Activated naive CD8-positive, alpha-beta T cell treated with anti-CD3 and anti-CD28 coated beads, Interleukin-2, amount 10 ng/mL, durations not matched to agents 7 days and 5 days (primary cell): ENCODE results near the gene ATP1B3. TPM values are rescaled to one million over a fixed set of nuclear protein-coding genes. Genes with fewer than 3 reads are reported as not detected.
"Not testable (repeated sequence)": the region's sequence is repeated elsewhere in the genome, so short reads cannot be mapped to it uniquely, and the experiment has no call there.

Source experiments
- ATAC-seq: fragments of 150-1000 bp; cut with Tn5 transposase; one replicate; pipeline ENCODE4 v1.10.0; 2021; ENCODE audit warnings: low read depth, moderate library complexity
- POLR2A ChIA-PET: fragments of 350-600 bp; sonication (Branson Sonifier 250); formaldehyde crosslinking; loops from one replicate; lab custom pipeline; 2021; ENCODE audit warnings: antibody characterized with exemption; lab: Charles Lee
- DNase-seq: peaks from one replicate; pipeline ENCODE4 v3.0.0; 2021
- H3K27ac Mint-ChIP-seq: one replicate; pipeline ENCODE4 v1.8.0; 2022; ENCODE audit warnings: mild to moderate bottlenecking, mixed read lengths
- H3K27me3 Mint-ChIP-seq: one replicate; pipeline ENCODE4 v1.8.0; 2022; ENCODE audit warnings: mild to moderate bottlenecking, moderate library complexity, mixed read lengths
- H3K36me3 Mint-ChIP-seq: one replicate; pipeline ENCODE4 v1.8.0; 2021; ENCODE audit warnings: mild to moderate bottlenecking, mixed read lengths
- H3K4me1 Mint-ChIP-seq: one replicate; pipeline ENCODE4 v1.8.0; 2021; ENCODE audit warnings: mixed read lengths
- H3K4me3 Mint-ChIP-seq: one replicate; pipeline ENCODE4 v1.8.0; 2022; ENCODE audit warnings: mild to moderate bottlenecking, moderate library complexity, mixed read lengths
- H3K9me3 Mint-ChIP-seq: one replicate; pipeline ENCODE4 v1.8.0; 2021; ENCODE audit warnings: mixed read lengths
- total RNA-seq, 2 experiments: library from RNA; stranded (reverse); gene quantifications; one replicate each; pipeline ENCODE4 v1.2.3, GENCODE V29; 2021

Gene ATP1B3
- total RNA-seq, 2 experiments from 2014 or later = 63.2 to 66.2 TPM

DNA sequence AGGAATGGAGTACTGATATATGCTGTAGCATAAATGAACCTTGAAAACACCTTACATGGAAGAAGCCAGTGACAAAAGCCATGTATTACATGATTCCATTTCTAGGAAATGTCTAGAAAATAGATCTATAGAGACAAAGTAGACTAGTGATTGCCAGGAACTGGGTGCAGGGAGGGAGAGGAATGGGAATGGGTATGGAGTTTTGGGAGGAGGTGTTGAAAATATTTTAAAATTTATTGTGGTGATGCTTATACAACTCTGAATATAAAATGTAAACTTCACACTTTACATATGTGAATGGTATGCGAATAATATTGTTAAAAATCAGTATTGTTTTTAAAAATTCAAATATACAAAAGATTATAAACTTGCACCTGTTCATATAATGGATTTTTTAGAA is 22.5 kb downstream of the ATP1B3 start:
- no peak overlapping the region for H3K27ac Mint-ChIP-seq
- H3K27me3 Mint-ChIP-seq = no peaks in the 10 kb centered on the region
- DNase-seq (no peak), ATAC-seq (no peak)
- peaks cover 9% of the 10 kb centered on the region for H3K4me1 Mint-ChIP-seq
- POLR2A ChIA-PET = no interaction called here
- H3K36me3 Mint-ChIP-seq = peaks cover 49% of the 10 kb centered on the region
- no peak overlapping the region for H3K4me3 Mint-ChIP-seq
- H3K9me3 Mint-ChIP-seq = peaks cover 11% of the 10 kb centered on the region

DNA sequence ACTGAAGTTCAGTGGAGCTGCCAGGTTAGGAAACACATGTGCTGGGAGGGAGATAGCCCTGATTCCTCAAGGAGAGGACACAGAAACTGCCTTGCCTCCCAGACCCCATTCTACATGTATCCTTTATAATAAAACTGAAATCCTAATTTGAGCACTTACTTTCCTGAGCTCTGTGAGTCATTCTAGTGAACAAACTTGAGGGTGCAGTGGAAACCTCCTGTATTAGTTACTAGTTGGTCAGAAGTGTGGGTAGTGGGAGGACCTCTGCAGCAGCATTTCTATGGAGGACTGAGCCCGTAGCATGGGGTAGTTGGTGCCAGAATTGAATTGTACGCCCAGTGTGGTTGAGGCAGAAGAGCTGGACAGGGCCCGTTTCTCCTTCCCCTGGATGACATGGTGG is 23.9 kb downstream of the ATP1B3 start:
- no peak overlapping the region for H3K4me3 Mint-ChIP-seq
- POLR2A ChIA-PET = no interaction called here
- ATAC-seq = no peak
- H3K27ac Mint-ChIP-seq = no peak overlapping the region
- peaks cover 9% of the 10 kb centered on the region for H3K4me1 Mint-ChIP-seq
- H3K27me3 Mint-ChIP-seq = no peaks in the 10 kb centered on the region
- peaks cover 11% of the 10 kb centered on the region for H3K9me3 Mint-ChIP-seq
- no peak for DNase-seq
- peaks cover 53% of the 10 kb centered on the region for H3K36me3 Mint-ChIP-seq

DNA sequence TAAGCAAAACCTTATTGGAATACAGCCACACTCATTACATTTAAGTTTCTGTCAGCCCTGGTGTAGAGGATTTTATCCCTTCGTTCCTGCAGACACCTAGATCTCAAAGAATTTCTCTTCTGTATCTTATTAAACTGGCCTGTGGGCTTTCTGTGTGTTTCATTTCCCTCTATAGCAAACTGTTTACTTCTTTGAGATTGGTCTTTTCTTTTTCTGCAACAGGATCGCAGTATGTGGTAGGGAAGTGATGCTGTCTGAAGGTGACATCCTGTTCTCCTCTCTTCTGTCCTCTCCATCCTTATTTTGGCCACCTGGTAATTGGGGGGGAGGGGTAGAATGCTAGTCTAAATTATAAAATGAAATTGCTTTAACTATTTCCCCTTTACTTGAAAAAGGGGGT is 25.5 kb downstream of the ATP1B3 start:
- DNase-seq (no peak), ATAC-seq (no peak)
- peaks cover 11% of the 10 kb centered on the region for H3K9me3 Mint-ChIP-seq
- H3K36me3 Mint-ChIP-seq = peaks cover 45% of the 10 kb centered on the region
- POLR2A ChIA-PET = no interaction called here
- H3K27ac Mint-ChIP-seq = no peak overlapping the region
- no peak overlapping the region for H3K4me3 Mint-ChIP-seq
- peaks cover 9% of the 10 kb centered on the region for H3K4me1 Mint-ChIP-seq
- no peaks in the 10 kb centered on the region for H3K27me3 Mint-ChIP-seq

DNA sequence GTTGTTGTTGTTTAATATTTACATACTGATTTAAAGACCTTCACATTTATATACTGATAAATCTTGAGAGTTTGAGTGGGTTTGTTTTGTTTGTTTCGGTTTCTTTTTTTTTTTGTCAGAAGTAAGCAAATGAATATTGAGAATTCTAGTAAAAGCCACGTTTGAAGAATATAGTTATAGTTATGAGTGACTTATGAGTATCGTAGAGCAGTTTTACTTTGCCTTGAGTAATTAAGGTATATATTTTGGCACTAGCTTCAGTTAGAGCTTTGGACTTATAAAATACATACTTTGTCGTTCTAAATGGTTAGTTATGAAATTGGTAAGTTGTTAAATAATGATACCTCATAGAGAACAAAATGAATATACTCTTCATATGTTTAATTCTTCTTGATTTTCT is 27.8 kb downstream of the ATP1B3 start:
- Mint-ChIP-seq H3K9me3 (peaks cover 6% of the 10 kb centered on the region), H3K27ac (no peak overlapping the region), H3K36me3 (peaks cover 39% of the 10 kb centered on the region), H3K4me1 (peaks cover 9% of the 10 kb centered on the region), H3K4me3 (no peak overlapping the region), H3K27me3 (no peaks in the 10 kb centered on the region)
- DNase-seq (no peak), ATAC-seq (no peak)
- POLR2A ChIA-PET = interaction anchor here (0.7 kb wide), 1 partner anchor 45 kb away, joined by 4 read pairs; no protein-coding TSS in a partner anchor

DNA sequence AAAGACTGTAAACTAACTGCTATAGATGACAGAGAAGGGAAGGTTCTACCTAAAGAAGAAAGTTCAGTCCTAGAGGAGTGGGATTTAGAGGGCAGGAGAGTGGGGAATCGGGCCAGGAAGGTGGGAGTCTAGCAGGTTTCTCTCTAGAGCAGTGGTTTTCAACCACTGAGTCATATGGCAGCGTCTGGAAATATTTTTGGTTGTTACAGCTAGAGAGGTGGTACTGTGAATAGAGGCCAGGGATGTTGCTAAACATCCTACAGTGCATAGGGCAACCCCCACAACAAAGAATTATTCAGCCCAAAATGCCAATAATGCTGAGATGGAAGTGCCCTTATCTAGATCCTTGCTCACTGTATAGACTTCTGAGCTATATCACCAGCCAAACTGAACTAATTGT is 28.7 kb downstream of the ATP1B3 start:
- DNase-seq (no peak), ATAC-seq (no peak)
- no peak overlapping the region for H3K4me3 Mint-ChIP-seq
- H3K36me3 Mint-ChIP-seq = peaks cover 39% of the 10 kb centered on the region
- peaks cover 6% of the 10 kb centered on the region for H3K9me3 Mint-ChIP-seq
- no peaks in the 10 kb centered on the region for H3K27me3 Mint-ChIP-seq
- POLR2A ChIA-PET = no interaction called here
- H3K4me1 Mint-ChIP-seq = peaks cover 9% of the 10 kb centered on the region
- no peak overlapping the region for H3K27ac Mint-ChIP-seq

DNA sequence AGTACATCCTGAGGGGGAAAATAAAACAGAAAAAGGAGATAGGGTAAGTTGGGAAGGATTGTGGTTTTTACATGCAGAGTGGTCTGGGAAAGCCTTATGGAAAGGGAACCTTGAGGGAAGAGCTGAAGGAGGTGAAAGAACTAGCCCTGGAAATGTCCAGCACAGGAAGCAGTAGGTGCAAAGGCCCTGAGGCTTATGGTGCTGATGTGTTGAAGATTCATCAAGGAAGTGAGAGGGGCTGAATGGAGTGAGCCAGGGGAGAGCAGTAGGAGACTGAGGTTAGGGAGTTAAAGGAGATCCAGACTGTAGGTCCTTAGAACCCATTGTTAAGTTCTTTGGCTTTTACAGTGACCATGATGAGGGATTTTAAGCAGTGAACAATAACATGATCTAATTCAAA is 33.0 kb downstream of the ATP1B3 start:
- ATAC-seq (no peak), DNase-seq (no peak)
- Mint-ChIP-seq H3K4me1 (peaks cover 6% of the 10 kb centered on the region), H3K27me3 (no peaks in the 10 kb centered on the region), H3K9me3 (peaks cover 2% of the 10 kb centered on the region), H3K36me3 (peaks cover 42% of the 10 kb centered on the region), H3K4me3 (no peak overlapping the region), H3K27ac (no peak overlapping the region)
- POLR2A ChIA-PET = no interaction called here

DNA sequence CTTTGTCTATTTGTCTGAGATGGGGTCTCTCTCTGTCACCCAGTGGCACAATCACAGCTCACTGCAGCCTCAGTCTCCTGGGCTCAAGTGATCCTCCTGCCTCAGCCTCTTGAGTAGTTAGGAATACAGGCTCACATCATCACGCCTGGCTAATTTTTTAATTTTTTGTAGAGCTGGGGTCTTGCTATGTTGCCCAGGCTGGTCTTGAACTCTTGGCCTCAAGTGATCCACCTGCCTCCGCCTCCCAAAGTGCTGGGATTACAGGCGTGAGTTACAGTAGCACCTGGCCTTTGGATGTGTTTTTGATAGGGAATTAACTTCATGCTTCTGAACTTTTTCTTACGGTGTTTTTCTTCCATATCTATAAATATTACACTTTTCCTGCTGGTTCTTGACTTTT is 33.5 kb downstream of the ATP1B3 start:
- DNase-seq, H3K4me1 Mint-ChIP-seq, H3K27me3 Mint-ChIP-seq, ATAC-seq, POLR2A ChIA-PET, H3K4me3 Mint-ChIP-seq, H3K9me3 Mint-ChIP-seq, H3K27ac Mint-ChIP-seq: not testable (repeated sequence)
- peaks cover 41% of the 10 kb centered on the region for H3K36me3 Mint-ChIP-seq

DNA sequence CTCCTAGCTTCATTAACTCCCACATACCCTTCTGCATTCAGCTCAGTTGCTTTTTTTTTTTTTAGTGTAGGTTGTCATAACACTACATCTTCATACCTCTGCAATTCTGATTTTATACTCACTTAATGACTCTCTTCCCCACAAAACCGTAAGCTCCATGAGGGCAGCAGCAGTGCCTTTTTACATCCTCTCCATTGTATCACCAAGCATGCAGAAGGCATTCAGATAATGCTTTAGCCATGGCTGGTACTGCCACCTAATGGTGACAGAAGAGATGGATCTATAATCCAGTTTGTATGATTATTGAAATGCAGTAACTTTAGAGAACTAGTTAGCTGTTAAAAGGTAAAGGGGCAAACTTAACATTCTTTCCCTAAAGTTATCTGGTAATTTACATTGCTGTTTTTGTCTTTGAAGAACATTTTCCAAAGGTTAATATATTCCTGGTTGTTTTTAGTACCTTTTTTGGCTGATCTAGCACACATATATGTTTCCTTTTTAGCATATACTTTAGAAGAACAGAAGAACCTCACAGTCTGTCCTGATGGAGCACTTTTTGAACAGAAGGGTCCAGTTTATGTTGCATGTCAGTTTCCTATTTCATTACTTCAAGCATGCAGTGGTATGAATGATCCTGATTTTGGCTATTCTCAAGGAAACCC is 36.8 kb downstream of the ATP1B3 start:
- DNase-seq = no peak
- ATAC-seq = peak; percentile 68
- Mint-ChIP-seq H3K9me3 (peaks cover 2% of the 10 kb centered on the region), H3K4me1 (peaks cover 4% of the 10 kb centered on the region), H3K36me3 (peaks cover 35% of the 10 kb centered on the region), H3K27me3 (no peaks in the 10 kb centered on the region), H3K4me3 (no peak overlapping the region), H3K27ac (no peak overlapping the region)
- POLR2A ChIA-PET = interaction anchor here (0.9 to 1.9 kb wide), 2 partner anchors 36 to 175 kb away, joined by 3 to 5 read pairs; partner anchors contain the start of gene RNF7

DNA sequence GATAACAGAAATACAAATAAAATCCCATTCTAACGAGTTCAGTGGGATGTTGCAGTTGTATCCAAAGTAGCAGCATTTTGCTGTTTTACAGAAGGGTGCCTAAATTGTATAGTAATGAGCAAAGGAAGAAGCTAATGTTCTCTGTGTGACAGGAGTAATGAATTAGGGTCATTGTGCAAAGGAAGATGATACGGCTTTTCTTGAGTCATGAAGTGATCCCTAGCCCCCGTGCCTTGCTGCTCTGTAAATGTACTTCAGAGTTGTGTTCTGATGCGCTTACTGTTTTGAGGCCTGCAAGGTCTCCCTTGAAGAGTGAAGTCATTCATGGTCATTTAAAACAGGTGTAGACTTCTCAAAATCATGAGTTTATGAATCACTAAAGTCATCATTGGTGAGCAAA is 37.9 kb downstream of the ATP1B3 start:
- H3K27ac Mint-ChIP-seq = no peak overlapping the region
- H3K27me3 Mint-ChIP-seq = no peaks in the 10 kb centered on the region
- peaks cover 2% of the 10 kb centered on the region for H3K9me3 Mint-ChIP-seq
- H3K36me3 Mint-ChIP-seq = peaks cover 27% of the 10 kb centered on the region
- peaks cover 4% of the 10 kb centered on the region for H3K4me1 Mint-ChIP-seq
- POLR2A ChIA-PET = interaction anchor here (0.5 to 1.9 kb wide), 2 partner anchors 13 to 37 kb away, joined by 3 to 5 read pairs; no protein-coding TSS in a partner anchor
- ATAC-seq (no peak), DNase-seq (no peak)
- H3K4me3 Mint-ChIP-seq = no peak overlapping the region

DNA sequence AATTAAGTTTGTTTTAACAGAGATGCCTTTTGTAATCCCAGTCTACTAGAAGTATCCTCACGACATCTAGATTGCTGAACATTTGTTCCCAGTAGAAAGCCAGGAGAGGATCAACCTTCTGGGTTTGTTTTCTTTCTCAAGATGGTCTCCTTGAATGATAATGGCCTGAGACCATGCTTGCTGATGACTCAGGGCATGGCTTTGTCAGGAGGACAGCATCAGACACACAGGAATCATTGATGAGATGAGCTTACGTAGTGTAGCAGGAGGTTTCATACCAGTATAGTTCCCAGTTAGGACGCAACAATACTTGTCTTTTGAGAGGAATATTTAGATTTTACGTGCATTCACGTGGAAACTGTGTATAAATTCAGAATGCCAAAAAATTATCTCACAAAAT is 38.6 kb downstream of the ATP1B3 start:
- POLR2A ChIA-PET = interaction anchor here (1.9 kb wide), 1 partner anchor 37 kb away, joined by 5 read pairs; no protein-coding TSS in a partner anchor
- Mint-ChIP-seq H3K4me1 (peaks cover 4% of the 10 kb centered on the region), H3K27me3 (no peaks in the 10 kb centered on the region)

DNA sequence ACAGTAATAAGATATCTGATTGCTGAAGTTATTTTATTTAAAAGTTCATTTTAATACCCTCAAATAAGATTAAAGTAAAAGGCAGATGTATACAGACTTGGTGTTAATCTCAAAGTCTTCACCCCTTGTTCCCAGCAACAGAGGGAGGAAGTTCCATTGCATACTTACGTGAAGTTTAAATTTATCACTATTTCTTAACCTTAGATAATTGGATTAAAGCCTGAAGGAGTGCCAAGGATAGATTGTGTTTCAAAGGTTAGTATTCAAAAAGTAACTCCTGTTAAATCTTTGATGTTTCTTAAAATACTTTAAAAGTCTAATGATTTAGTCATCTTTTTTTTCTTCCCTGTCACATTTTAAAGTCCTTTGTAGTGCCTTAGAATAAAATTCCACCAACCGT is 39.3 kb downstream of the ATP1B3 start:
- no peak for ATAC-seq
- peaks cover 18% of the 10 kb centered on the region for H3K36me3 Mint-ChIP-seq
- H3K9me3 Mint-ChIP-seq = peaks cover 2% of the 10 kb centered on the region

More for the DNA sequence above, 38.6 kb downstream of the ATP1B3 start:
- no peak for ATAC-seq
- H3K9me3 Mint-ChIP-seq = peaks cover 2% of the 10 kb centered on the region
- no peak for DNase-seq
- no peak overlapping the region for H3K4me3 Mint-ChIP-seq
- H3K27ac Mint-ChIP-seq = no peak overlapping the region
- H3K36me3 Mint-ChIP-seq = peaks cover 21% of the 10 kb centered on the region

DNA sequence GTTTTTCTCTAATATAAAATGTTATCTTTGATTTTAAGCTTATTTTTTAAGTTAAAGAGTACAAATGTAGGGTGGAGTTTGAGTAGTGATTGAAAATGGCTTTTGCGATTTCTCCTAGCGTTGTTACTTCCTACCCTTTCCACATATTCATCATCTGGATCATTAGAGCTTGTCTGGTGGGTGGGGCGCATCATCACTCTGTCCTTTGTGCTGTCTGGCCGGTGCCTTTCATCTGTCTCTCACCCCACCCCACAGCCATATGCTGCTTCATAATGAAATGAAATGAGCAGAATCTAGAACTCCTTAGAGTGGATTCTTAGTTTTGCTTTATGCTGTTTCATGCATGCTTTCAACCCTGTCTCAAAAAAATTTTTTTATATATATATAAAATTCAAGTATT is 44.3 kb downstream of the ATP1B3 start:
- Mint-ChIP-seq H3K36me3 (peaks cover 13% of the 10 kb centered on the region), H3K4me1 (no peaks in the 10 kb centered on the region), H3K4me3 (no peak overlapping the region), H3K9me3 (no peaks in the 10 kb centered on the region), H3K27ac (no peak overlapping the region), H3K27me3 (no peaks in the 10 kb centered on the region)
- POLR2A ChIA-PET = no interaction called here
- ATAC-seq = no peak
- DNase-seq = no peak

More for the DNA sequence above, 39.3 kb downstream of the ATP1B3 start:
- Mint-ChIP-seq H3K4me1 (peaks cover 3% of the 10 kb centered on the region), H3K4me3 (no peak overlapping the region), H3K27ac (no peak overlapping the region), H3K27me3 (no peaks in the 10 kb centered on the region)
- POLR2A ChIA-PET = no interaction called here
- no peak for DNase-seq

DNA sequence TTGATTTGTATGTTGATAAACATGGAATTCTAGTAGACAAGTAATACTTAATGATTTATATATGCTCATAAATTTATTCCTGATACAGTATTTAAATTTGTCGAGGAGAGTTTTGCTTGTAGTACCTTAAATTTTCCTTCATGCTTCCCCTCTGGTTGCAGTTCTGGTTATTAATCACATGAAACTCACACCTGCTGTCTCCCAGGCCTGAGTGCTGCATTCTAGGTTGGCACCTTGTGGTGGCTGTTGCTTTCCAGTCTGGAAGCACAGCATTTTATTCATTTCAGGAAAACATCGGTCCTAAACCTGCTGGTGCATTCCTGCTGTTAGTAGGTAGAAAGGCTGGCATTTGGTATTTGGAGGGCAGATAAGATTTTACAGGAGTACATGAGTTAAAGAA is 44.9 kb downstream of the ATP1B3 start:
- H3K4me1 Mint-ChIP-seq = no peaks in the 10 kb centered on the region
- POLR2A ChIA-PET = no interaction called here
- no peak for ATAC-seq
- H3K4me3 Mint-ChIP-seq = no peak overlapping the region
- peaks cover 14% of the 10 kb centered on the region for H3K36me3 Mint-ChIP-seq
- H3K27me3 Mint-ChIP-seq = no peaks in the 10 kb centered on the region
- H3K9me3 Mint-ChIP-seq = no peaks in the 10 kb centered on the region
- no peak overlapping the region for H3K27ac Mint-ChIP-seq
- no peak for DNase-seq

DNA sequence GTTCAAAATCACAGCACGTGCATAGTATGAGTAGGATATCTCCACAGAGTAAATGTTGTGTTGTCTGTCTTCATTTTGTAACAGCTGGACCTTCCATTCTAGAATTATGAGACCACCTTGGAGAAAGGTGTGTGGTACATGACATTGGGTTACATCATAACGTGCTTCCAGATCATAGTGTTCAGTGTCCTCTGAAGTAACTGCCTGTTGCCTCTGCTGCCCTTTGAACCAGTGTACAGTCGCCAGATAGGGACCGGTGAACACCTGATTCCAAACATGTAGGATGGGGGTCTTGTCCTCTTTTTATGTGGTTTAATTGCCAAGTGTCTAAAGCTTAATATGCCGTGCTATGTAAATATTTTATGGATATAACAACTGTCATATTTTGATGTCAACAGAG is 49.2 kb downstream of the ATP1B3 start:
- H3K27ac Mint-ChIP-seq, DNase-seq, H3K27me3 Mint-ChIP-seq, H3K4me3 Mint-ChIP-seq, H3K9me3 Mint-ChIP-seq, POLR2A ChIA-PET, ATAC-seq, H3K4me1 Mint-ChIP-seq: not testable (repeated sequence)
- H3K36me3 Mint-ChIP-seq = peaks cover 25% of the 10 kb centered on the region
